ENCODE results near the gene DMRTC1B.
"Not testable (repeated sequence)": the region's sequence is repeated elsewhere in the genome, so short reads cannot be mapped to it uniquely, and the experiment has no call there.

Gene DMRTC1B

DNA sequence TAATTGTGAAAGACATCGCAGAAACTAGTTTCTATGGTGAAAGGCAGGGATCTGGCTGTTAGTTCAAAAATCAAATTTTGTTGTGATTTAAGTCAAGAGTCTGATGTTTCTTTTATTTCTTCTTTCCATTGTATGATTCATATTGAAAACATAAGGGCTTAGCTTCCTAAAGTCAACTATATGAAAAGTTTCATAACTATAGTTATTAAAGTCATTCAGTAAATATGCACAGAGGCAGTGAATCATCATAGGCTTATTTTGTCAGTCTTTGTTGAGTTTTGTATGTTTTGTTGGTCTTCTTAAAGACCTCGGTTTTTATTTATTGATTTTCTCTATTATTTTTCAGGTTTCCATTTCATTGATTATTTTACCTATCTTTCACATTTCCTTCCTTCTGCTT lies 106.2 kb downstream of the DMRTC1B start:
- not testable (repeated sequence) for H3K4me3 ChIP-seq (replicated peaks; ENCODE audit: low read depth, low read length); DNase-seq (ENCODE audit: low read depth)

GRCh38 chrX:72889740-72890139 lies 113.0 kb downstream of the DMRTC1B start:
- not testable (repeated sequence) for H3K4me3 ChIP-seq (replicated peaks; ENCODE audit: low read depth, low read length)

More at GRCh38 chrX:72889740-72890139, 113.0 kb downstream of the DMRTC1B start:
- DNase-seq (ENCODE audit: low read depth) = not testable (repeated sequence)
